Activated T-cell treated with anti-CD3 and anti-CD28 coated beads for 1 hour (primary cell): ENCODE data around the gene SEMA3E.

Experiments used
- DNase-seq: peaks from one replicate; pipeline ENCODE4 v3.0.0-alpha.2; 2020; ENCODE audit warnings: low read depth

The SEMA3E gene

GRCh38 chr7:83347945-83348444 lies 300.9 kb downstream of the SEMA3E start:
- no peak for DNase-seq

GRCh38 chr7:83339907-83340306 lies 309.0 kb downstream of the SEMA3E start:
- no peak for DNase-seq

GRCh38 chr7:83338277-83338950 lies 310.5 kb downstream of the SEMA3E start:
- no peak for DNase-seq

DNA sequence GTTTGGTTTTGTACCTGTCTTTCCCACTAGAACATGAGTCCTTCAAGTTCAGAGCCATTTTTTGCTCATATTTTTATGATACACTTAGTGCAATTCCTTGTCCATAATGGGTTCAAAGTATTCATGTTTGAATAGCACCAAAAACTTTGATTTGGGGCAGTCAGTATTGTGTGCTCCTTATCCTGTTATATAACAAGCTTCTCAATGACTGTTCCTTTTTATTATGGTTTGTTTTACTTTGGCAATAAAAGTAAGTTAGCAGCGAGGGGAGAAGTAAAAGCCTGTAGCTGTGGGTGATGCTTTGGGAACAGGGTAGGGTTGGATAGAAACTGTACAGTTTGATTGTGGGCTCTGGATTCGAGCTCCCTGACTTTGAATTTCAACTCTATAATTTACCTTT lies 311.9 kb downstream of the SEMA3E start:
- no peak for DNase-seq

- DNase-seq: no peak
Measured at GRCh38 chr7:83326223-83326622, 322.7 kb downstream of the SEMA3E start.

DNA sequence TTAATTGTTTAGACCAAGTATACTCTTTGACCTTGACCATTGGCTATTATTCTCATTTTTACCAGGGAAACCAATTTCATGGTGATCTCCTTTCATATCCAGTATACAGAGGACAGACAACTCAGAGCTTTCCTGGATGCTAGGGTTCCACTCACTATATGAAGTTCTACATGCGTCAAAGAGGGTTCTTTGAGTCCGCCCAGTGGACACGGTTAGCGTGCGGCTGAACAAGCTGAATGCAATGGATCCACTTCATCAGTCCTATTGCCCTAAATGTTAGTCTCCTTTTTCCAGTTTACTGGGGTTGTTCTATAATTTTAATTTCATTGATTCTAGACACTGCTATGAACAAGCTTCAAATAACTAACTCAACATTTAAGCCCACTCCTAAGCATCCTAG lies 323.9 kb downstream of the SEMA3E start:
- no peak for DNase-seq

DNA sequence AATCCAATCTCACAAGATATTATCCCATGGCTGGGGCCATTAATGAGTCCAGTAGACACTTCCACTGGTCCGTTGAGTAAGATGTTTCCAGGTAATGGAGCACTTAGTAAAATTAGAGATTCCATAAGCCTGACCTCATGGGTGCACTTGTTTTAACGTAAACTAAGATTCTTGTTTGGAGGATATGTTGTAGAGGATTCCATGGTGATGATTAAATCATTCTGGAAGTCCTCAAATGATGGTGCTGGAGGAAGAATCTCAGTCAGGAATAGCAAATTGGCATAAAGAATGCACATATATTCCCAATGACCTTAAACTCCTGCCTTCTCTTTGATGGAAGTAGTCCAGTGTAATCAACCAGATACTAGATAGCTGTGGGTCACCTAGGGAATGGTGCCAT lies 324.3 kb downstream of the SEMA3E start:
- DNase-seq: no peak

DNA sequence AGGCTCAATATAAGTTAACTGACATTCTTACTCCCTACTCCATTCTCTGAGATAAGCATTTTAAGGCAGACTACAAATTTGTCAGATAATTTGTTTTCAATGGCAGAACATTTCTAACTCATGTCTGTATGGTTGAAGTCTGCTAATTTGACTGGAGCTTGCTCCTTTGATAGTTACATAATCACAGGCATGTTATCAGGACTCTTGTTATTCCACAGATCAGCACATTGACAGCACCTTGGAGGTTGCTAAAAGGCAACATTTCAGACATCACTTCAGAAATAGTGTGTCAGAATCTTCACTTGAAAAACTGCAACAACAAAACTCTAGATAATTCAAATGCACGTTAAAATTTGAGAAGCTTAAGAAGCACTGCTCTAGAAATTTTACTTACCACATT lies 327.9 kb downstream of the SEMA3E start:
- no peak for DNase-seq

GRCh38 chr7:83313931-83314330 lies 335.0 kb downstream of the SEMA3E start:
- no peak for DNase-seq
